Adipose tissue (tissue), 3 donors: ENCODE measurements around the gene VPS37B. TPM values are rescaled to one million over a fixed set of nuclear protein-coding genes. Genes with fewer than 3 reads are reported as not detected.
A peak's percentile ranks its signal among the peaks of the same experiment; 100 is the strongest.
"Not testable (repeated sequence)": the region's sequence is repeated elsewhere in the genome, so short reads cannot be mapped to it uniquely, and the experiment has no call there.

Source experiments
- H3K27ac ChIP-seq: one replicate; pipeline ENCODE4 v1.5.1; 2013; ENCODE audit warnings: low read depth, low read length
- WGBS, 3 donors: extraction: QIAGEN DNeasy Blood & Tissue Kit; methylation state at CpG; one replicate each; pipeline ENCODE4 v1.1.7; 2013; 5-methylcytosine and 5-hydroxymethylcytosine counted together
- polyA plus RNA-seq, 3 donors: library from polyadenylated mRNA; stranded (reverse); fragments of 200-250 nt; gene quantifications; one replicate each; pipeline ENCODE4 v1.2.3, GENCODE V29; 2013
- donor health status: healthy with polysubstance abuse.
- donor health status: Bipolar disorder and iron deficiency.
- donor health status: healthy.

VPS37B gene
- polyA plus RNA-seq, result 10 to 100 TPM; 18.7 to 23.6 (median 21.4) TPM

DNA sequence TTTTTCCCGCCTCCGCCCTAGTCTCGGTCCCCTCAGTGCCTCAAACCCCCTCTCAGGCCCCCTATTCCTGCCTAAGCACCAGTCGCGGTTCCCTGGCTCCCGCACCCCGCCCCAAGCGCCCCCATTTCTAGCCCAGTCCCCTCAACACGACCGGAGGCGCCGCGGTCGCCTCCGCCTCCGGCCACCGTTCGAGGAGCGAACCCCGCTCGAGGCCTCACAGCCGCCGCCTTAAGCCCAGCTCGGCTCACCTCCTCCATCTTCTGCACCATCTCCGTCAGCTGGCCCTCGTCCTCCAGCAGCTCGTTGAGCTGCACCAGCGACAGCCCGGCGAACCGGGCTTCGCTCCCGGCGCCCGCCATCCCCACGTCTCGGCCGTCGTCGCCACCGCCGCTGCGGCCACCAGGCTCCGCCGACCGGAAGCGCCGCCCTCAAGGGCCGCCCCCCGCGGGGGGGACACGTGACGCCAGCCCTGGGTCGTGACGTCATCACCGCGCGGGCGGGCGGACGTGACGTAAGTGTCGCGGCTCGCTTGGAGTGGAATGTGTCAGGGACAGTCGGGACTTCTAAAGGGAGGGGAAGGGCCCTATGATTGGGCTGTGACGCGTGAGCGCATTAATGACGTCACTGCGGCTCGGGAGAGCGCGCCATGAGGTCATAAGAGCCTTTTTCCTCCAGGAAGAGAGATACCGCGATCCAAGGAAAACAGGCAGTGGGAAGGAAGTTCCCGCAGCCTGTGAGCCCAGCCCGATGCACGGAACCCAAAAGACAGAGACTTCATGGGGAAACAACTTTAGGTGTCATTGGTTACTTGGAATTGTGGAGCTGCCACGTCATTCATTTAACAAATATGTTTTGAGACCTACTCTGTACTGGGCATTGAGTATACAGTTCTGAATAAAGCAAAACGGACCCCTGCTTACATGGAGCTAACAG, at the start of gene VPS37B:
VPS37B (minus strand) TSS at position 421 of the 933 bp plus-strand sequence; CDS start at position 359, 62 bp downstream.
- whole genome bisulfite sequencing, 3 donors, result 7% methylated on average over 63 to 81 of the region's 81 CpGs
- H3K27ac ChIP-seq, result peak within 1 kb of the TSS; percentile 83

DNA sequence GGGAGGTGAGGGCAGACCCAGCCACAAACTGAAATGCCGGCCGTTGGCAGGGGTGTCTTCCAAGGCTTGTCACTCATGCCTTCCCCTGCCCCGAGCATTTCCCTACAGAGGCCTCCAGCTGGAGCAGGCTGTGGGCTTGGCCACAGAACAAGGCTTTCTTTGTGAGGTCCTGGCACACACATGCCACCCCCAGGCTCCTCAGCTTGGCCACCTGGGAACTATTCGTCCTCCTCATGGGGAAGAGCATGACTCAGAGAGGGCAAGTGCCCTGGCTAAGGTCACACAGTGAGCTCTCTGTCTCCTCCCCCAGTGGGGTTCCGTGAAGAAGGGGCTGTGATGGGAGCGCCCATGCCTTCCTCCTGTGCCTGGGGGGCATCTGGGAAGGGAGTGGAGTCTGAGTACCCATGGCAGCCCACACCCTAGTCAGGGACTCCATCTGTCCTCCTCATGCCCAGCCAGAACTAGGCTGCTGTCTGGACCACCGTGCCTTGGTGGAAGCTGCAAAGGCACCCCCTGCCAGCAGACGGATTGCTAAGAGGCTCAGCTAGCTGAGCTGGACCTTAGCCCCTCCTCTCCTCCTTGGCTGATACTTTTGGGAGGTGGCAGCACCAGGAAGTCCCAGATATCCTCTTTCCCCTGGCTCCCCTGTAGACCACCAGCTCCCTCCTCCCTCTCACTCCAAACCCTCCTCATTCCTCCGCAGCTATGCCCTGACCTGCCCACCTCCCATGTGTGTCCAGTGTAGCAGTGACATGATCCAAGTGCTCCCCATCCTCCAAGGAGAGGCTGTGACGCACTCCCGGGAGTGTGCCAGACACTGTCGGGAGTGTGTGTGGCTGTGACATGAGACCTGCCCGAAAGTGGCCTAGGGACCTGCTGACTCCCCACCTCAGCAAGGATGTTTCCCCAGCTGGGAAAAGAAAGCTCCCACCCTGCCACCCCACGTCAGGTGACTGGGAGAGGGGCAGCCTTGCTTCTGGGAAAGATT, 49.0 kb upstream of the VPS37B start:
- 70 to 80% (median 75%) methylated on average over 14 of the region's 14 CpGs for WGBS, 3 donors
- H3K27ac ChIP-seq, result no peak overlapping the region

- H3K27ac ChIP-seq, result no peak overlapping the region
- WGBS, 3 donors, result 39 to 82% (median 39%) methylated on average over 13 of the region's 13 CpGs
Observed at GRCh38 chr12:122943196-122943595, 47.3 kb upstream of the VPS37B start.

DNA sequence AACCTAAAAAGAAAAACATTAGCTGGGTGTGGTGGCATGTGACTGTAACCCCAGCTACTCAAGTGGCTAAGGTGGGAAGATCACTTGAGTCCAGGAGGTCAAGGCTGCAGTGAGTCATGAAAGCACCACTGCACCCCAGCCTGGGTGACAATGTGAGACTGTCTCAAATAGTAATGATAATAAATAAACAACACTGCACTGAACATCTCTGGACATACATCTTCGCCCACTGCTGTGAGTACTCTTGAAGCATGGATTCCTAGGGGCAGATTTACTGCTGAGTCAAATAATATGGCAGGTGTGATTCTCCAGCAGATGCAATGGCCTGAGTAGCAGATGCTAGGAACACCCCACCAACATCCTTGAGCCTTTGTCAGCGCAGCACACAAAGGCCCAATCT, 46.7 kb upstream of the VPS37B start:
- no peak overlapping the region for H3K27ac ChIP-seq
- whole genome bisulfite sequencing, 3 donors, result 83 to 91% (median 87%) methylated on average over 2 of the region's 2 CpGs

GRCh38 chr12:122941351-122941750, 45.4 kb upstream of the VPS37B start:
- 86 to 89% (median 88%) methylated on average over 5 of the region's 5 CpGs for WGBS, 3 donors
- H3K27ac ChIP-seq, result not testable (repeated sequence)

DNA sequence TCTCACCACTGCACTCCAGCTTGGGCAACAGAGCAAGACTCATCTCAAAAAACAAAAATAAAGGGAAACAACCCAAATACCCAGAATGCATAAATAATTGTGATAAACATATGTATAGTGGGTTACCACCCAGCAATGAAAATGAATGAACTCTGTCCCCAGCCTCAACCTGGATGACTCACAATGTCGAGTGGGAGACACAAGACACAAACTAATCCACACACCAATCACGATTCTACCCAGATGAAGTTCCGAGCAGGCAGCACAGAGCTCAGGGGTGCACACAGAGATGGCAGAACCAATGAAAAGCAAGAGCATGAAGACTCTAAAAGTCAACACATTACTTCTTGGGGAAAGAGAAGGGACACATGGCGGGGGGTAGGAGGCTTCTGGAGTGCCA, 43.2 kb upstream of the VPS37B start:
- 90 to 94% (median 92%) methylated on average over 4 of the region's 4 CpGs for WGBS, 3 donors
- no peak overlapping the region for H3K27ac ChIP-seq

GRCh38 chr12:122937622-122938091, 41.7 kb upstream of the VPS37B start:
- whole genome bisulfite sequencing, 3 donors, result 65 to 79% (median 67%) methylated on average over 3 of the region's 3 CpGs

GRCh38 chr12:122935318-122935717, 39.4 kb upstream of the VPS37B start:
- 91 to 94% (median 94%) methylated on average over 8 of the region's 8 CpGs for WGBS, 3 donors
- H3K27ac ChIP-seq, result no peak overlapping the region

More at GRCh38 chr12:122937622-122938091, 41.7 kb upstream of the VPS37B start:
- no peak overlapping the region for H3K27ac ChIP-seq

DNA sequence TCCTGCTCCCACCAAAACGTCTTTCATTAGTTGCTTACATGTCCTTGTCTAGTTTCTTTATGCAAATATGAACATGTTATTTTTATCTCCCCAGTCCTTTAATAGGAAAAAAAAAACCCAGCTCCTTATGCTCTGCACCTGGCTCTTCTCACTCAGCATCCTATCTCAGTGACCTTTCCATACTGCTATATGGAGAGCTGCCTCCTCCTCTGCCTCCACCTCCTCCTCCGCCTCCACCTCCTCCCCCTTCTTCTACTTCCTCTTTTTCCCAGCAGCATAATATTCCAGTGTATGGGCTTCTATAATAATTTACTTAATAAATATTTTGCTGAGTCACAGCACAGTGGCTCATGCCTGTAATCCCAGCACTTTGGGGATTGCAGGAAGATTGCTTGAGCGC, 38.8 kb upstream of the VPS37B start:
- H3K27ac ChIP-seq, result no peak overlapping the region
- 67 to 82% (median 76%) methylated on average over 3 of the region's 3 CpGs for WGBS, 3 donors

DNA sequence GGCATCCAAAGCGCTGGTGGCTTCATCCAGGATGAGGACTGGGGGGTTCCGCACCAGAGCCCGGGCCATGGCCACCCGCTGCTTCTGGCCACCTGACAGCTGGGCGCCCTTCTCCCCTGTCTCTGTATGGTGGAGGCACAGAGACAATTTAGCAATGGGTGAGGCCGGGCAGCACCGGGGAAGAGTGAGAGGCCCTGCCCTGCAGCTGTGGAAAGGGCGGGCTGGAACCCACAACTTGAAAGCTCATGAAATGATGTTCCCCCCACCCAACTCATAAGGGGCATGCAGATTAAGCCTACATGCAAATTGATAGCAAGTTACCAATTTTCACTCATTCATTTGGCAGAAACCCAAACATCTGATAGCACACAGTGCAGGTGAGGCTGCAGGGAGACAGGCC, 36.3 kb upstream of the VPS37B start:
- WGBS, 3 donors, result 94 to 99% (median 98%) methylated on average over 8 of the region's 8 CpGs
- H3K27ac ChIP-seq, result no peak overlapping the region

- 94 to 98% (median 96%) methylated on average over 22 to 23 of the region's 23 CpGs for WGBS, 3 donors
- H3K27ac ChIP-seq, result no peak overlapping the region
Observed at GRCh38 chr12:122929812-122930211, 33.9 kb upstream of the VPS37B start.

DNA sequence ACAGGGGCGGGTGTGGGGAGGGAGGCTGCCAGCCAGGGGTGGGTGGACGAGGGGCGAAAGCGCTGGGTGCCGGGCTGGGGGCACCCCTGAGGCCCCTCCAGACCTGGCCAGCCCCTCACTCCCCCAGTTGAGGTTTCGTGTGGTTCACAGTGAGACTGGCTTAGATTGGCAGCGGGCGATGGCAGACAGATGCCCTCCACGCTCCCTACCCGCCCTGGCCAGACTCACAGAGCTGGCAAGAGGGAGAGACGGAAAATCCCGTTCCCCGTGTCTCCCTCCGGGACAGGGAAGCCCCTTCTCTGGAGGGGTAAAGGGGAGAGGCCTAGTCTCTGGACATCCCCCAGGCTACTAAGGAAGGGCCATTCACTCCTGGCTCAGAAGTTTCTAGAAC, 33.2 kb upstream of the VPS37B start:
- 90 to 93% (median 92%) methylated on average over 12 to 14 of the region's 14 CpGs for WGBS, 3 donors
- no peak overlapping the region for H3K27ac ChIP-seq

DNA sequence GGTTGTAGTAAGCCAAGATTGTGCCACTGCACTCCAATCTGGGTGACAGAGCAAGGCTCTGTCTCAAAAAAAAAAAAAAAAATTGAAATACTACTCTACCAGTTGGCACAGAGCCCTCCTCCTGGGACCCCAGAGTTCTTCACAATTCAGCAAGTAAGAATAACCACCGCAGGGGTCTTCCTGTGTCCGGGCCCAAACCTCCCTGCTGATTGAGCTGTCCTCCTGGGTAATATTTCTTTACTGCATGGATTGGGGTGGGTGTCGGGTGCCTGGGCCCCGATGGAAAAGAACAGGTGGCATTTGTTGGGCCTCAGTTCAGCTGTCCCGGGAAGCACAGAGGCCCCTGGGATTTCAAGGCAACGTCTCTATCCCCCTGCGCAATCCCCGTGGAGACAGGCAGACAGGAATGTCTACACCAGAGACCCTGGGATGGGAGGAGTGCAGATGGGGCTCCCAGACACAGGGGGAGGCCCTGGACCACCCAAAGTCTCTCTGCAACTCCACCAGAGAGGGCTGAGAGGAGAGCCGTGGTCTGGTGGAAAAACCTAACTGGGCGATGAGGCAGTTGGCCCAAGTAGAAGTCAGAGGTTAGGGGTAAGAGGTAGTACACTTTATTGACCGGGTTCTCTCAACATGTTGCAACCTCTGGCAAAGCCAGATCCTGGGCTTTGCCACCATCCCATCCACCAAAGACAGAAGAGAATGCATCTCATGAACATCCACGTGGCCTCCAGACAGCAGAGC, 32.7 kb upstream of the VPS37B start:
- H3K27ac ChIP-seq, result no peak overlapping the region
- 80 to 86% (median 83%) methylated on average over 12 of the region's 12 CpGs for WGBS, 3 donors

DNA sequence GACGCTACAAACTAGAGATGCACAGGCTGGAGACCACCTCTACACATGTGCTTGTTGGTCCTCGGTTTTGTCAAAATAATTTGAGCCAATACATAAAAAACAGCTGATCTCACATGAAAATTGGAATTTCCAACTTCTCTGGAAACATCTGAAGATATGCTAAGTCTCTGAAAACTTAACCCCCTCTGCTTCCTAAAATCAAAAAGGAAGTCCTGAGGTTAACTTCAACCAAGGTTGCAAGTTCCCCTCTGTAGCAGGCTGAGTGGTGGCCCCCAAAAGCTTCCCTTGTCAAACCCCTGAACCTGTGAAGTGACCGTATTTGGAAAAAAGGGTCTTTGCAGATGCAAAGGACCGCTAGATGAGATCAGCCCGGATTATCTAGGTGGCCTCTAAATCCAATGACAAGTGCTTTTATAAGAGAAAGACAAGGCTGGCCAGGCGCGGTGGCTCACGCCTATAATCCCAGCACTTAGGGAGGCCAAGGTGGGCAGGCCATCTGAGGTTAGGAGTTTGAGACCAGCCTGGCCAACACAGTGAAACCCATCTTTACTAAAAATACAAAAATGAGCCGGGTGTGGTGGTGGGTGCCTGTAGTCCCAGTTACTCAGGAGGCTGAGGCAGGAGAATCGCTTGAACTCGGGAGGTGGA, 32.0 kb upstream of the VPS37B start:
- H3K27ac ChIP-seq, result no peak overlapping the region
- WGBS, 3 donors, result 79 to 89% (median 79%) methylated on average over 11 of the region's 11 CpGs

DNA sequence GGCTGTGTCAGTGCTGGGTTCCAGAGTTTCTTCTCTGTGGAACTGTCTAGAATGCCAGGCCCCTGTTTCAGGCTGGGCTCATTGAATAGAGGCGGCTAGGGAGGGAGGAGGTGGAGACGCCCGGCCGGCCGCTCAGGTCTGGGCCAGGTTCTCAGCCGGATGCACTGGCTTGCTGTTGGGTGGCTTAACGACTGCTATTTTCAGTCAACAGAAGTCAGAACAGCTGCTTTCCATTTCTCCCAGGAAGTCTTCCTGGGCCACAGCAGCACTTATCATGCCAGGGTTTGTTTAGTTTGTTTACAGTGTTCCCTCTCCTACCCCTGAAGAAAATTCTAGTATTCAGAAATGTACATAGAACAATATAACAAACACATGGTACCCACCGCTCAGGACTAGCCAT, 26.0 kb upstream of the VPS37B start:
- H3K27ac ChIP-seq, result no peak overlapping the region
- WGBS, 3 donors, result 53 to 89% (median 79%) methylated on average over 8 of the region's 8 CpGs

DNA sequence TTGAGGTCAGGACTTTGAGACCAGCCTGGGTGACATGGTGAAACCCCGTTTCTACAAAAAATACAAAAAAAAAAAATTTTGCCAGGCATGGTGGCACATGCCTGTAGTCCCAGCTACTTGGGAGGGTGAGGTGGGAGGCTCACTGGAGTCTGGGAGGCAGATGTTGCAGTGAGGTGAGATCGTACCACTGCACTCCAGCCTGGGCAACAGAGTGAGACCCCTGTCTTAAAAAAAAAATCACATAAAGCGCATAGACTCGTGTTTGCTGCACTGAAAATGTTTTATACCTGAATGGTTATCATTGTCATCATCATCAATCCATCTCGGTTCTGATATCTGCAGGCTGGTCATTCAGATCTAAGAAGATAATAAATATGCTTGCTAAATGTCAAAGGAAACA, 24.8 kb upstream of the VPS37B start:
- 85 to 90% (median 88%) methylated on average over 5 of the region's 5 CpGs for WGBS, 3 donors
- H3K27ac ChIP-seq, result no peak overlapping the region

DNA sequence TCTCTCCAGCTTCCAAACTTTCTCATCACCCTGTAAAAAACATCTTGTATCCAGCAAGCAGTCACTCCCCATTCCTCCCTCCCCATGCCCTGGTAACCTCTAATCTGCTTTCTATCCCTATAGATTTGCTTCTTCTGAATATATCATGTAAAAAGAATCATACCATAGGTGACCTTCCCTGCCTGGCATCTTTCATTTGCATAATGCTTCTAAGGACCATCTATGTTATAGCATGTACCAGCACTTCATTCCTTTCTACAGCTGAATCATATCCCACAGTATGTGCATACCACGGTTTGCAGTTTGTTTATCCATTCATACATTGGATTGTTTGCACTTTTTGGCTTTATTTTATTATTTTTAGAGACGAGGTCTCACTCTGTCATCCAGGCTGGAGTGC, 22.9 kb upstream of the VPS37B start:
- WGBS, 3 donors, result 72 to 86% (median 84%) methylated on average over 2 of the region's 2 CpGs

More for the DNA sequence above, 22.9 kb upstream of the VPS37B start:
- H3K27ac ChIP-seq, result no peak overlapping the region
